HG03039 (cell line): ENCODE data around the gene KEAP1.

Experiments
- ATAC-seq: cut with Tn5 transposase; IDR thresholded peaks from one replicate; pipeline ENCODE4 v1.9.1; 2021; ENCODE audit warnings: mild to moderate bottlenecking, moderate library complexity; ENCODE audit not compliant: unreplicated experiment

Gene KEAP1

GRCh38 chr19:10452726-10453618 is 50.2 kb downstream of the KEAP1 start:
- no peak for ATAC-seq

GRCh38 chr19:10450853-10451609 is 52.1 kb downstream of the KEAP1 start:
- ATAC-seq = no peak

GRCh38 chr19:10450191-10450852 is 52.8 kb downstream of the KEAP1 start:
- ATAC-seq = no peak

GRCh38 chr19:10449037-10449436 is 54.1 kb downstream of the KEAP1 start:
- ATAC-seq = no peak

GRCh38 chr19:10442698-10443097 is 60.5 kb downstream of the KEAP1 start:
- no peak for ATAC-seq

GRCh38 chr19:10439588-10439987 is 63.6 kb downstream of the KEAP1 start:
- no peak for ATAC-seq
